ACHN (cell line): Measurements from ENCODE around the gene SETD3.

Experiments used
- DNase-seq: peaks from one replicate; pipeline ENCODE4 v3.0.0-alpha.2; 2015
- in situ Hi-C: cut with HindIII; loops from 2 replicates; pipeline ENCODE4 v1.10.0; 2017; ENCODE audit warnings: low sequenced_read_pairs, low pct_ligation_motif_present, low pct_unique_long_range_greater_than_20kb

SETD3 gene

DNA sequence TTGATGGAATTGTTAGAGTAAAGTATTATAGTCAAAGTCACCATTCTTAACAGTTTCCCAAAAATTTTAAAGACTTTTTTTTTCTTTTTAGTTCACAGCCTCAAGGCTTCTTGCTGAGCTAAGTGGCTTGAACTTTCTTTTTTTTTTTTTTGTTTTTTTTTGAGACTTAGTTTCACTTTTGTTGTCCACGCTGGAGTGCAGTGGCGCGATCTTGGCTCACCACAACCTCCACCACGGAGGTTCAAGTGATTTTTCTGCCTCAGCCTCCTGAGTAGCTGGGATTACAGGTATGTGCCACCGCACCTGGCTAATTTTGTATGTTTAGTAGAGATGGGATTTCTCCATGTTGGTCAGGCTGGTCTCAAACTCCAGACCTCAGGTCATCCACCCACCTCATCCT, 92.8 kb downstream of the SETD3 start:
- DNase-seq: no peak
- in situ Hi-C loops: no loop called here

DNA sequence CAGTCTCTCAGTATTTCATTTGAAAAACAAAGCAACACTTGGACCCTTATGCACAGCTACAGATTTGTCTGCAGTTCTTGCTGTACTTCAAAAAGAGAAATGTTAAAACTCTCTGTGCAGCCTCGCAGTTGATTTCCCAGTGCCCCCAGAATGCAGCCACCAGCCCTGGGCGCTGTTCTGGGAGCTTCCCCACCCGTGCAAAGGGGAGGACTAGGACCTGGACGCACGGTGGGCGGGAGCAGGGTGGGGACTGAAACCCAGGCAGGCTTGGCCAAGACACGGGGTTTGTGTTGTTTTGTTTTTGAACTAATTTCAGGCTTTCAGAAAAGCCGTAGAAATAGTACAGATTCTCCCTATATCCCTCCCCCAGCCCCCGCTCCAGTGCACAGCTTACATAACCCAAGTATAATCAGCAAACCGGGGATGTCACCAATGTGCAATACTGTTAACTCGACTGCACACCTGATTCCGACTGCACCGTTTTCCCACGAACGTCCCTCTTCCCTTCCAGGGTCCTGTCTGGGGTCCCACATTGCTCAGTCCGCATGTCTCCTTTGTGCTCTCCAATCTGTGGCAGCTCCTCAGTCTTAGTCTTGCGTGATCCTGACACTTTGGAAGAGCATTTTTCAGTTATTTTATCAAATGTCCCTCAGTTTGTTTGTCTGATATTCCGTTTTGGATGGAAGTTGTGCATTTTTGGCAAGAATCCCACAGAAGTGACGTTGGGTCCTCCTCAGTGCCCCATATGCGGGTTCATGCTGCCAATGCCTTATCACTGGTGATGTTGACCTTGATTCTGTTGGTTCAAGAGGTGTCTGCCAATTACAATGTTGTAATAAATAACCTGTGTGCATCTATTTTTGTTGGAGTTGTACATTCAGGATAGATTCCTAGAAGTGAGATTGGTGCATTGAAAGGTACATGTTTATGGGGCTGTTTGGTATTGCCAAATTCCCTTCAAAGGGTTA, 95.9 kb downstream of the SETD3 start:
- in situ Hi-C loops: no loop called here

DNA sequence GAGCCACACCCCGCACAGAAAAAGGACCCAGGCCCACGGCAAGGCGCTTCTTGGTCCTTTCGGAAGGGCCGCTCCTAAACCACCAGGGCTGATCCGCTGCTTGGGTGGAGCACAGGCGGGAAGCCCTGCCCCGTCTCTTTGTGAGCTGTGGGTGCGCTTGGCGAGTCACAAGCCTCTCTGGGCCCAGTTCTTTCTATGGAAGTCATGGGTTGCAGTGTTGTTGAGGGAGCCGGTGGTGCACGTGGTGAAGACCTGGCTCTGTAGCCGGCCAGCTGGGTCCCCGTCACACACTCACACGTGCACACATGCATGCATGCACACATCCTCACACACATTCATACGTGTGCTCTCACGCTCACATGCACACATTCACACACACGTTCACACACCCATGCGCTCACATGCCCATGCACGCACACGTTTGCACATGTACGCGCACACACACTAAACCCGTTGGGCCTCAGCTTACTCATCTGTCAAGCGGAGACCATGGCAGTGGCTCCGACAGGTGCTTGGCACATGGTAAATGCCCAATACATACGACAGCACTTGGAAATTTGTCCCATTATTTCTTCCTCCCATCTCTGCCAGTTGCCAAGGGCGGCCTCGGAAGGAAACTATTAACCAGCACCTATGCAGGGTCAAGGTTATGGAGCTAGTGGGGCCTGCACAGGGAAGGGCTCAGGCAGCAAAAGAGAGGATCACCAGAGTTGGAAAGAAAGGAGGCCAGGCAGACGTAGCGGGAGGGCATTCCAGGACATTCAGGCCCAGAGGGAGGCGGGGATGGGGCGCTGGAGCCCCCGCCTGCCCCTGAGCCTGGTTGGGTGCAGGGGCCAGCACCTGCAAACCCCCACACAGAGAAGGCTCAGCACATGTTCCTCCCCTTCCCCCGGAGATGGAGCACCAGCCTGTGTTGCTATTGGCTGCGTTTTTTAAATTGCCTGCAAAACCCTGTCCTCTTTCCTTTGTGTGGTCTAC, 96.9 kb downstream of the SETD3 start:
- in situ Hi-C loops: no loop called here
- no peak for DNase-seq

More for the DNA sequence above, 95.9 kb downstream of the SETD3 start:
- no peak for DNase-seq

DNA sequence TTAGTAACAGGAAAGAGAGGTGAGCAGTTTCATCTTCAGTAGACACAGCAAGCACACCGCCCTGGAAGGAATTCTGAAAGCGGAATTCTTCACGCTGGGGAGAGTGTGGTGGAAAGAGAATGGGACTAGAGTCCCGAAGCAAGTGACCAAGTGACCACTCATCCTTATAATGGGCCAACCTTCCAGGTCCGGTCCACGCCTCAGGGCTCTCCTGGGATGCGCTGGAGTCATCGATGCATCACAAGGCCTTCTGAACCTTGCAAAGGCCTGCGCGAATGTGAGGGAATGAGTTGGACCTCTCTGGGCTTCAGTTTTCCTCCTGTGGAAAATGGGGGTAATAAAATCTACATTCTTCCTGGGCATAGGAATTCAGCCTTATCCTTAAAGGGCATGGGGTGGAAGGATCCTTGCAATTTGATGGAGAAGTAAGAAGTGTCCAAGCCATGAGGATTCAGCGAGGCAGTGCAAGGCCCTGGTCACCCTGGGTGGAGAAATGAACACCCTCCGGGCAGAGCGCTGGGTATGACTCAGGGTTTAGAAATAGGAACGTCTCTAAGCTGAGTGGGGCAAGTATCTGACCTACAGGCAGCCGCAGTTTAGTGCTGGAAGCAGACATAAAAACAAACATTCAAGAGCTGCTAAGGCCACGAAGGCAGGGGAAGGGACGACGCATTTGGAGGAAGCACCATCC, 97.7 kb downstream of the SETD3 start:
- in situ Hi-C loops: no loop called here
- no peak for DNase-seq

DNA sequence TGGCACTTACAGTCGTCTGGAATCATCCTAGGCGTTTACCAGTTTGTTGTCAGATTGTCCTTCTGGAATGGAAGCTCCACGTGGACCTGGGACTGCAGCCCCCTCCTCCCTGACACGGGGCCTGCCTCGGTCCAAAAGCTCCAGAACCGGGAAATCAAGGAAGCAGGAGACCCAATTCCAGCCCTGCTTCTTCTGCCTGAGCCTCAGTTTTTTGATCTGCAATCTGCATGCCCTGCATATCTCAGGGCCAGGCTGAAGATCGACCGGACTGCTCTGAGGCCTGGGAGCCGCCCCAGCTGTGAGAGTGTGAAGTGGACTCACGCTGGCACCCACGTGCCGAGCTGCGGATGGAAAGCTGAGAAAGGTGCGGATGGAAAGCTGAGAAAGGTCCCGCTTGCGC, 98.6 kb downstream of the SETD3 start:
- DNase-seq: no peak

DNA sequence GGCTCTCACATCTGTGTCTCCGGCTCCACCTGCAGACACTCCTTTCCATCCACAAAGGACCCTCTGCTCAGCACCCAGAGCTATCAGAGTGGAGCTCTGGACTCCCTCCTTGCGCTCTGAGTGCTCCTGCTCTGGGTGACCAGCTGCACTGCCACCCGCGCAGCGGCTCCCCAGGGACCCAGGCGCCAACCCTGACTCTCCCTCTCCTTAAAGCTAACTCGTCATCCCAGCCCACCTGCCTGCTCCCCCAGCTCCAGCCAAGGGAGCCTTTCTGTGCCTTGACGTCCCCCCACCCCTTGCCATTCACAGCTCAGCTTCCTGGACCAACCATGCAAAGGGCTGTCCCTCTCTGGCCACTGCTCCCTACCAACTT, 99.0 kb downstream of the SETD3 start:
- no peak for DNase-seq
- in situ Hi-C loops: no loop called here

More for the DNA sequence above, 98.6 kb downstream of the SETD3 start:
- in situ Hi-C loops: no loop called here

DNA sequence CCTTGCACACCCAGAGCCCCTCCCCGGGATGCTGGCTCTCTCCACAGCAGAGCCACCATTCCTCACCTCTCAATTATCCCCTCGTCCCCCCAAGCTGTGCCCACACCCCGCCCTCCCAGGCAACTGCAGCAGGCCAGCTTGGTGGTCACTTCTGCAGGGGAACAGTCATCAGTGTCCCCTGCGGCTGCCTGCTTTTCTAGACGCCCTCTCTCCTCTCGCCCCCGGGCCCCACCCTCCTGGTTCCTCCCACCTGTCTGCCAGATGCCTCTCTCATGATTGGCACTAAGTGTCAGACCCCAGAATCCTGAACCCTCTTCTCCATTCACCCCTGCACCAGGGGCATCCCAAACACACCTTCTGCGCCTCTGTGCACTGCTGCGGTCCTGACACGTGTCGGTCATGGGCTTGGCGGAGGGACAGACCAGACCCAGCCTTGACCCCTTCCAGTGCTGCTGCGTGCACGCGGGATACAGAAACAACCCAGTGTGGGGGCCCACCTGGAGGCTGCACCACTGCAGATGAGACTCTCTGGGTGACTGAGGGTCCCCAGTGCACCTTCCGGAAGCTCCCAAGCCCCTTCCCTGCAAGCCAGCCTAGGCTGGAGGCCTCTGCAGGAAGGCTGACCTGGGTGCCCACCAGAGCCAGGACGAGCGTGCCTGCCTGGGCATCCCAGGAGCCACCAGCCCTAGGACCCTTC, 99.5 kb downstream of the SETD3 start:
- DNase-seq: no peak
- in situ Hi-C loops: no loop called here

DNA sequence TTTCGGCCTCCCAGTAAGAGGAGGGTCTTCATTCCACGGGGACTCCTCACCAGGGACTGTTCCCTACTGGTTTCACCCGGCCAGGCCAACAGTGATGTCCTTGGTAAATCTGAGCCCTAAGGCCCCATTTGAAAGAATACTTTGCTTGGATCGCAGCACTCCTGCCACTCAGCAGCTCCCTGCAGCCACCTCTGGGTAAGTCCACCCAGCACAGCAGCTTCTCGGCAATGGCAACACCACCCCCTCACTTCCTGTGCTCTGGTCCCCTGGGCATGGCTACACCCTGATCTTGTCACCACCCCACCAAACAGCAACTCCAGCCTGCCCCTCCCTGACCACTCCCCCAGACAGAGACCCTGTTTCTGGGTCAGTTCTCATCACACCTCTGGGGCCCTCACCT, 100.3 kb downstream of the SETD3 start:
- in situ Hi-C loops: no loop called here
- DNase-seq: no peak

DNA sequence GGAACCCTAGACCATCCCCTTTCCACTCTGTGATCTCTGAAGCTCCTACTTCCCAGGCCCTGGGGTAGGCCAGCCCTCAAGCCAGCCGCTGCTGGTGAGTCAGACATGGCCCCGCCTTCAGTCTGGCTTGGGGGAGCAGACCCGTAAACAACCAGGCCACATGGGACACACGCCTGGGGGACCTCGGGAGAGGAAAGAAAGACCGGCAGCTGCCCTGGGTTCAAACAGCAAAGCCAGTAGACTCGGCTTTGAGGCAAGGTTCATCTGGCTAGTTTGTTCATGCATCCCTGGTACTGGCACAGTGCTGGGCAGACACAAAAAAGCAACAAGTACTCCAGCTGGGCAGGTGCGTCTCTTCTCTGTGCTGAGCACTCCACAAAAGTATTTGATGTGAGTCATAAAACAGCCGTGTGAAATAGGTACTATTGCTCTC, 101.9 kb downstream of the SETD3 start:
- peak; percentile 34 for DNase-seq
- in situ Hi-C loops: no loop called here

DNA sequence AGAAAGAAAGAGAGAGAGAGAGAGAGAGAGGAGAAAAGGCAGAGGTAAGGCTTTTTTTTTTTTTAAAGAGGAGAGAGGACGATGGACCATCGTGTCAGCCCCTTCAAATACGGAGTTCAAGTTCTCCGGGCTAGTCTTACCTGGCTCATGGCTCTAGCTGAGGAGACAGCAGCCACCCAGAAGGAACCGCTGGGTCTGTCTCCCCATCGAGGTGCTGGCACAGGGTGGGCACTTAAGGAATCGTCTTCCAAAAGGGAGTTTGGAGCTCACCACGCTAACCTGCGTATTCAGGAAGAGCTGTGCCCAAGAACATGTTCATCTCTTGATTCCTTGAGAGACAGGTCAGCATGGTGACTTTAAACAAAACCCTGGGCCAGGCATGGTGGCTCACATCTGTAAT, 102.7 kb downstream of the SETD3 start:
- in situ Hi-C loops: no loop called here
- no peak for DNase-seq

DNA sequence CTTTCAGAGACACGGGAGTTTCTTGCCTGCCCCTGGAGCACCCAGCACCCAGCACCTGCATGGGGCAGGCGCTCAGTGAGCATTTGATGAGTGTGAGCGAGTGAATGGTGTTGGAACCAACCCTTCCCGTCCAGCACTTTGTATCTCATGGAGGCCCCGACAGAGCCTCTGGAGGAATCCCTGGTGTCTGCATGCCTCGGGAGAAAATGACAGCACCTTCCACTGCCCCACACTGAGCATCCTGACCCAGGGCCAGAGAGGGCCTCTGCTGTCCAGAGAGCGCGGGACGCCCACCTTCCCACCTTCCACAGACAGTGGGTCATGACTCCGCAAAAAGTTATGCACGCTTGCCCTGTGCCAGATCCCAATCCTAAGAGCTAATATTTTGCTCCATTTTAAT, 105.7 kb downstream of the SETD3 start:
- in situ Hi-C loops: no loop called here

DNA sequence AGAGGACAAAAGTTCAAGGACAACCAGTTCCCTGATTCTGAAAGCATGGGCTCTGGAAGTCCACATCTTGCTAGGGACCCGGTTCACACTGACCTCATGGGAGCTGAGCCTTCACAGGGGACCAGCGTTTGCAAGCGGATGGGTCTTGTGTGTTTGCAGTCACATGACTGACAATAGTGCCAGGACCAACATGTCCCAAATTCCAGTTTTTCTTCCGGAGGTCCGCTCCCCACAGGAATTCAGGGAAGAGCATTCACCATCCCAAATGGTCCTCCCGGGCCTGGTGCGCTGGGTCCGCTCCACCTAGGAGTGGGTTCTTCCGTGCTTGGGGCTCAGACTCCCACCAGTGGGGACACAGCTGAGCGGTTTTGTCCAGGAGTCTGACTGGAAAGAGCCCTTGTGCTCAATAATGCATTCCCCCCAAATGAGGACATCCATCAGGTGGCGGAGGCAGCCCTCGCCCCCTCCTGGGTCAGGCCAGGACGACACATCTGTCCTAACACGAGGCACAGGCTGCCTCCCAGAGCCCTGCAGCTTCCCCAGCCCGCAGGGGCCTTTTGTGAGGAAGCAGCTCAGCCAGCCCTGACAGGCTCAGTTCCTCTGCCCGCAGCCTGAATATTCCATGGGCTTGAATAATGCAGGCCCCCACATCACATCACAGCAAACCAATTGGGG, 116.9 kb downstream of the SETD3 start:
- DNase-seq: no peak
- in situ Hi-C loops: no loop called here

More for the DNA sequence above, 105.7 kb downstream of the SETD3 start:
- no peak for DNase-seq

DNA sequence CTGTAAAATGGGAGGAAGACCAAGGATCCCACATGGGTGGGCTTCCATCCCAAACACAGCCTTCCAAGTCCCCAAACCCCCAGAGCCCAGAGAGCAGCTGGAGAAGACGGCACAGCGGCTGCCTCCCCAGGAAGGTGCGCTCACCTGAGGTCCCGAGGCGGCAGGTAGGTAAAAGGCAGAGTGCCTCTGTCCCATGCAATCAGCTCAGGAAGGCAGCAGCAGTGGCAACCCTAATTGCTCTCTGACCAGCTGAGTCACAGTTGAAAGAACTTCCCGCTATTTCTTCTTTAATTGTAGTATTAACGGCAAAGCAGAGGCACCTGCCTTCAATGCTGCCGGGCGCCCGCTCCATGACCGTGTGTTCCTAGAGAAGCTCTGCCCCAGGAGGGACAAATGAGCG, 117.6 kb downstream of the SETD3 start:
- no peak for DNase-seq

DNA sequence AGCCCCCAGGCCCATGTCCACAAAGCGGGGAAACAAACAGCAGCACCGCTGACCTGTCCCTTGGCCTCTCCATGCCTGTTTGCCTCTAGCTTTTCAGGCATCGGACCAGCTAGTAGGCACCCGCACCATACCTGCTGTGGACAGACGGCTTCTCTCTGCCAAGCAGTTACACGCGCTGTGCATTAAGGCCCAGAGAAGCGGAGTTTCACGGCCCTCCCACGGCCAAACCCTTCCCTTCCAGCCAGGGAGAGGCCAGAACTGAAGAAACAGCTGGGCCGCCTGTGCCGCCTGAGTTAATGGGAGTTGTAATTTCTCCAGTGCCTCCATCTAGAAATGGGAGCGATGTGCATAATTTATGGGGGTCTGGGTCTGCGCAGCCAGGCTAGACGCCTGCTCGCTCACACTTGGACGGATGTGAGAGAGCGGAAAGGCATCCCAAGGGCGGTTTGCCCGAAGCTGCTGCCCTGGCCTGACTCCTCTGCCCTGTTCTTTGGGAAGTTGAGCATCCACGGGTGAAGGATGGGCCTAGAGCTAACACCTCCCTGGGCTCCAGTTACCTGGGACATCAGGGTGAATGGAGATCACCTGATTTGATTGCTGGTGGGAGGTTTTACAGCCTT, 119.0 kb downstream of the SETD3 start:
- in situ Hi-C loops: no loop called here
- DNase-seq: no peak

More for the DNA sequence above, 117.6 kb downstream of the SETD3 start:
- in situ Hi-C loops: no loop called here

DNA sequence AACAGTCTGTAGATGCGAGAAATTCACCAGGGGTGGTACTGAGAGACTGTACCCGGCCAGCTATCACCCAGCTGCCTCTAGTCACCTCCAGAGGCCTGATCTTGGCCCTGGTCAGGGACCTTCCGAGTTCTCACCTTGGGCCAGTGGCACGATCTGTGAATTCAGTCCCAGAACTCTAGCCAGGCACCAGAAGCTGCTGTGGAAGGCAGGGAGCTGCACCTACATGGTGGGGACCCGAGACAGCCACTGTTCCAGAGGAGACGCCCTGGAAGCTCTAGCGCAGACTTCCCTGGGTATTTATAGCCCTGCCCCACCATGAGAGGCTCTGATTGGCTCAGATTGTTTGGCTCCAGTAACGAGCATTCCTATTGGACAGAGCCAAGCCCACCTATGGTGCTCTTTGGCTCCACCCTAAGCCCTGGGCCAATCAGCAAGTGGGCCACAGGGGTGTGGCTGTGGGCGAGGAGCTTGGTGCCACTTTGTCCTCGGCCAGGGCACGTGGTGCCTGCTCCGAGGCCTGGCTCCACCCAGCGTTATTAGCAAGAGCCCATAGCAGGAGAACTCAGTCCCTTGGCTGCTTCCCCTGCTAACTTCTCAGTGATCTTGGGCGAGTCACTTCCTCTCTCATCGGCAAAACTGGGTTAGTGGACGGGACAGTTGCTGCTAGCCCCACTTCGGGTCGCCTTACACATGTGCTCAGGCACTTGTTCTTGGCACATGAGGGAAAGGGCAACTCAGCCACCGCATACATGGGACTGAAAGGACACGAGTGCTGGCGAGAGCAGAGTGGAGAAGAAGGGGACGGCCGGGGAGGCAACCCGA, 119.7 kb downstream of the SETD3 start:
- in situ Hi-C loops: no loop called here
- no peak for DNase-seq

DNA sequence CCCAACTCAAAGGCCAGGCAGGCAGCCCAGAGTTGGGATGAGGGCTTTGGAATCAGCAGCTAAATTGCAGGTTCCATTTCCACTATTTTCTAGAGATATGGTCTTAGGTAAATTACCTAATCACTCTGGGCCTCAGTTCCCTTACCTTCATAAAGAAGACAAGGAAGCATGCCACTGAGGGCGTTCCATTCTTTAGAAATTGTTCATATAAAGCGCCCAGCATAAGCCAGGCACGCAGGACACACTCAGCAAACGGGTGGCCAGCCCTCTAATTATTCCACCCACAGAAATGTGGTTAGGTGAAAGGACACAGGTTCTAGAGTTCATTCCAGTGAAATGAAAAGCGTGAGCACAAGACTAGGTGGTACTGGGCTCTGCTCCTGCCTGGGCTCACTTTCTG, 120.8 kb downstream of the SETD3 start:
- in situ Hi-C loops: no loop called here
- no peak for DNase-seq
